HG02981 (cell line): Measurements from ENCODE around the gene FLT4.

Source experiments
- ATAC-seq: cut with Tn5 transposase; IDR thresholded peaks from one replicate; pipeline ENCODE4 v1.9.1; 2021; ENCODE audit warnings: mild to moderate bottlenecking, moderate library complexity; ENCODE audit not compliant: unreplicated experiment

FLT4 gene

GRCh38 chr5:180643191-180643851 lies 6.1 kb downstream of the FLT4 start:
- no peak for ATAC-seq

GRCh38 chr5:180642779-180643178 lies 6.6 kb downstream of the FLT4 start:
- ATAC-seq, result no peak

GRCh38 chr5:180642181-180642775 lies 7.1 kb downstream of the FLT4 start:
- no peak for ATAC-seq

GRCh38 chr5:180641566-180641900 lies 7.9 kb downstream of the FLT4 start:
- no peak for ATAC-seq

GRCh38 chr5:180640861-180641565 lies 8.4 kb downstream of the FLT4 start:
- ATAC-seq, result no peak

- ATAC-seq, result no peak
Observed at GRCh38 chr5:180640611-180640860, 8.9 kb downstream of the FLT4 start.

- no peak for ATAC-seq
Observed at GRCh38 chr5:180639741-180640610, 9.4 kb downstream of the FLT4 start.

GRCh38 chr5:180639287-180639686 lies 10.1 kb downstream of the FLT4 start:
- ATAC-seq, result no peak

GRCh38 chr5:180637962-180638680 lies 11.3 kb downstream of the FLT4 start:
- no peak for ATAC-seq

- no peak for ATAC-seq
Observed at GRCh38 chr5:180636403-180637075, 12.9 kb downstream of the FLT4 start.

GRCh38 chr5:180636016-180636402 lies 13.4 kb downstream of the FLT4 start:
- no peak for ATAC-seq

GRCh38 chr5:180633283-180634177 lies 15.9 kb downstream of the FLT4 start:
- ATAC-seq, result no peak

- no peak for ATAC-seq
Observed at GRCh38 chr5:180632768-180633167, 16.6 kb downstream of the FLT4 start.

GRCh38 chr5:180631549-180632383 lies 17.6 kb downstream of the FLT4 start:
- no peak for ATAC-seq

GRCh38 chr5:180630426-180630825 lies 19.0 kb downstream of the FLT4 start:
- ATAC-seq, result no peak

GRCh38 chr5:180629831-180630382 lies 19.5 kb downstream of the FLT4 start:
- no peak for ATAC-seq

- ATAC-seq, result no peak
Observed at GRCh38 chr5:180628827-180629750, 20.3 kb downstream of the FLT4 start.
